Body of pancreas (tissue), 4 donors: ENCODE data around the gene BRME1.

Experiments used
- POLR2A ChIP-seq, 3 donors: fragments of 450-650 bp; IDR thresholded peaks; one replicate each; pipeline ENCODE4 v1.6.1; 2016; ENCODE audit warnings: antibody characterized with exemption in 3 of 3, mild to moderate bottlenecking in 2 of 3
- TF ChIP-seq, protein P1 (sequence below), 7 experiments: fragments of 450-650 bp in 4 of 7; fragments of 200-600 bp in 3 of 7; sonication (generic) in 3 of 7; IDR thresholded peaks; one replicate each; pipeline ENCODE4 v1.5.1; 2016 to 2019; ENCODE audit warnings: antibody characterized with exemption in 7 of 7

DNA sequence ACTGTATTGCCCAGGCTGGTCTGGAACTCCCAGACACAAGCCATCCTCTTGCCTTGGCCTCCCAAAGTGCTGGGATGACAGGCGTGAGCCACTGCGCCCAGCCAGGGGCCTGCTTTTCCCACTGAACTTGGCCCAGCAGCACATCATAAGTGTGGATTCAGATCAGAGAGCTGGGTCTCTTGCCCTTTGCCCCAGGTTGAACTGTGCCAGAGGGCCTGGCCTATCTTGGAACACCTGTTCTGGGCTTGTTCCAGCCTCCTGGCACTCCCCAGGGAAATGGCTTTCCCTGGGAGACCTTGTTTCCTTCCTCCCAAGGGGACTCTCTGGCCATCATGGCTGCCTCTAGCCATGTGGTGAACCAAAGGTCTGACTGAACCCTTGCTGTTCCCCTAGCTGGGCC is 3.5 kb upstream of the BRME1 start:
- TF ChIP-seq, protein P1, sequence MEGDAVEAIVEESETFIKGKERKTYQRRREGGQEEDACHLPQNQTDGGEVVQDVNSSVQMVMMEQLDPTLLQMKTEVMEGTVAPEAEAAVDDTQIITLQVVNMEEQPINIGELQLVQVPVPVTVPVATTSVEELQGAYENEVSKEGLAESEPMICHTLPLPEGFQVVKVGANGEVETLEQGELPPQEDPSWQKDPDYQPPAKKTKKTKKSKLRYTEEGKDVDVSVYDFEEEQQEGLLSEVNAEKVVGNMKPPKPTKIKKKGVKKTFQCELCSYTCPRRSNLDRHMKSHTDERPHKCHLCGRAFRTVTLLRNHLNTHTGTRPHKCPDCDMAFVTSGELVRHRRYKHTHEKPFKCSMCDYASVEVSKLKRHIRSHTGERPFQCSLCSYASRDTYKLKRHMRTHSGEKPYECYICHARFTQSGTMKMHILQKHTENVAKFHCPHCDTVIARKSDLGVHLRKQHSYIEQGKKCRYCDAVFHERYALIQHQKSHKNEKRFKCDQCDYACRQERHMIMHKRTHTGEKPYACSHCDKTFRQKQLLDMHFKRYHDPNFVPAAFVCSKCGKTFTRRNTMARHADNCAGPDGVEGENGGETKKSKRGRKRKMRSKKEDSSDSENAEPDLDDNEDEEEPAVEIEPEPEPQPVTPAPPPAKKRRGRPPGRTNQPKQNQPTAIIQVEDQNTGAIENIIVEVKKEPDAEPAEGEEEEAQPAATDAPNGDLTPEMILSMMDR (IDR thresholded peaks at IDR 0.05), result no peak
- no peak for TF ChIP-seq POLR2A (IDR thresholded peaks at IDR 0.05)
